Endometrial microvascular endothelial cells (primary cell): Measurements from ENCODE around the gene PTDSS2. TPM values are rescaled to one million over a fixed set of nuclear protein-coding genes. Genes with fewer than 3 reads are reported as not detected.
"Not testable (repeated sequence)": the region's sequence is repeated elsewhere in the genome, so short reads cannot be mapped to it uniquely, and the experiment has no call there.

Experiments used
- in situ Hi-C: cut with HindIII; loops from 2 replicates; pipeline ENCODE4 v1.10.0; 2017; ENCODE audit warnings: low sequenced_read_pairs, low pct_unique_long_range_greater_than_20kb; ENCODE audit errors: inconsistent ontology term
- total RNA-seq: library from RNA; depleted of rRNA; stranded (reverse); fragments of >200 nt; gene quantifications from one replicate; pipeline ENCODE4 v1.2.3, GENCODE V29; 2015; ENCODE audit errors: inconsistent ontology term

Gene PTDSS2
- total RNA-seq, 1 donor from 2014 or later, result 43.1 TPM

- in situ Hi-C loops, result no loop called here
These were observed 37.4 kb upstream of the PTDSS2 start for GRCh38 chr11:412641-413119.

DNA sequence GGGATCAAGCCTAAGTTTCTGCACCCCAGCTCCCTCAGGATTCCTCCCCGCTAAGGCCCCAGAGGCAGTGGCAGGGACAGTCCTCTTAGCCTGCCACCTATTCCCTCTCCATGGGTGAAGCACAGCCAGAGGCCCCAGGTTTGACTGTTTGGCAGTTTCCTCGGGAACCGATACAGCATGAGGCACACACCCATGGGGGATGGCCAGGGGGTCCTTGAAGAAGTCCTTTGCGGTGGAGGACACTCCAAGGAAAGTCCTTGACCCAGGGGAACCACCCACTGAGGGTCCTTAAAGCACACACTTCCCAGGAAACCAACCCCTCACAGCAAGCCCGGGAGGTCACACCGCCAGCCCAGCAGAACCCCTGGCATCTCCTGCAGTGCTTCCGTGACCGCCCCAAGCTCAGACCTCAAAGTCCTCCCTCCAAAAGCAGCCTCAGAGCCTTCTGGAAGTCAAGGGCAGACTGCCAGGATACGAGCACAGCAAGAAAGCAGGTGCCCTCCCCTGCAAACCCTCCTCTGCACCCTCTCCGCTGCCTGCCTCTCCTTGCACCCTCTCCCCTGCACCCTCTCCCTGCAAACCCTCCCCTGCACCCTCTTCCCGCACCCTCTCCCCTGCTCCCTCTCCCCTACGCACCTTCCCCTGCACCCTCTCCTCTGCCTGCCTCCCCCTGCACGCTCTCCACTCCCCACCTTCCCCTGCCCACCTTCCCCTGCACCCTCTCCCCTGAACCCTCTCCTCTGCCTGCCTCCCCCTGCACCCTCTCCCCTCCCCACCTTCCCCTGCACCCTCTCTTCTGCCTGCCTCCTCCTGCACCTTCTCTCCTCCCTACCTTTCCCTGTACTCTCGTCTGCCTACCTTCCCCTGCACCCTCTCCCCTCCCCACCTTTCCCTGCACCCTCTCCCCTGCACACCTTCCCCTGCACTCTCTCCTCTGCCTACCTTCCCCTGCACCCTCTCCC is 36.7 kb upstream of the PTDSS2 start:
- in situ Hi-C loops, result no loop called here

DNA sequence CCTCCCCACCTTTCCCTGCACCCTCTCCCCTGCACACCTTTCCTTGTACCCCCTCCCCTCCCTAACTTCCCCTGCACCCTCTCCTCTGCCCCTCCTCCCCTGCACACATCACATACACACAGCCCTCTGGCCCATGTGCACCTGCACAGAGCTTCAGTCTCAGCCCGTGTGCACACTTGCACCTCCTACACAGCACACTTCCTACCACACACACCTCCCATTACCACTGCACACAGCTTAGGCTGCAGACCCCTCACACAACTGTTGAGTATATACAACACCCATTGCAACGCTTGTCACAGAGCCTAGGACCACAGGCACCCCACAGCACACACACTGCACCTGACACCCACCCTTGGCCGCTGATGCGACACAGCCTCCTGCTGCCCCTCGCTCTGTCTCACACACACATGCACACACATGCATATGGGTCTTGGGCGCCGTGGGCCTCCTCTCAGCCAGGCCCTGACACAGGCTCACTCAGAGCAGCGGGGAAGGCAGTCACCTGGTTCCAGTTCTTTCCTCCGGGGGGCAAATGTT is 35.7 kb upstream of the PTDSS2 start:
- in situ Hi-C loops, result no loop called here

GRCh38 chr11:415640-416041 is 34.4 kb upstream of the PTDSS2 start:
- in situ Hi-C loops, result no loop called here

- in situ Hi-C loops, result no loop called here
These were observed 33.9 kb upstream of the PTDSS2 start for GRCh38 chr11:416051-416756.

- in situ Hi-C loops, result no loop called here
These were observed 33.1 kb upstream of the PTDSS2 start for GRCh38 chr11:416757-417621.

- in situ Hi-C loops, result no loop called here
These were observed 32.3 kb upstream of the PTDSS2 start for GRCh38 chr11:417652-418342.

- in situ Hi-C loops, result no loop called here
These were observed 31.5 kb upstream of the PTDSS2 start for GRCh38 chr11:418343-419247.

GRCh38 chr11:419248-420005 is 30.7 kb upstream of the PTDSS2 start:
- in situ Hi-C loops, result no loop called here

- in situ Hi-C loops, result no loop called here
These were observed 29.8 kb upstream of the PTDSS2 start for GRCh38 chr11:420054-420910.

GRCh38 chr11:420911-421321 is 29.2 kb upstream of the PTDSS2 start:
- in situ Hi-C loops, result no loop called here

- in situ Hi-C loops, result no loop called here
These were observed 27.8 kb upstream of the PTDSS2 start for GRCh38 chr11:422249-422656.

GRCh38 chr11:424232-424631 is 25.8 kb upstream of the PTDSS2 start:
- in situ Hi-C loops, result no loop called here

DNA sequence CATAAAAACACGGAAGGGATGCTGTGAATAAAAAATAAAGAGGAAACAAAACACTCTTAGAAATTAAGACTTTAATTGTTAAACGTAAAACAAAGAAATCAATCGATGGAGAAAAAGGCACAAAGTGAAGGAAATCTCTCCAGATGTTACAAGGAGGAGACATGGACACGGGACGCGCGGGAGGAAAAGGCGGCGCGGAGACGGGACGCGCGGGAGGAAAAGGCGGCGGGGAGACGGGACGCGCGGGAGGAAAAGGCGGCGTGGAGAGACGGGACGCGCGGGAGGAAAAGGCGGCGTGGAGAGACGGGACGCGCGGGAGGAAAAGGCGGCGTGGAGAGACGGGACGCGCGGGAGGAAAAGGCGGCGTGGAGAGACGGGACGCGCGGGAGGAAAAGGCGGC is 25.3 kb upstream of the PTDSS2 start:
- in situ Hi-C loops, result not testable (repeated sequence)

DNA sequence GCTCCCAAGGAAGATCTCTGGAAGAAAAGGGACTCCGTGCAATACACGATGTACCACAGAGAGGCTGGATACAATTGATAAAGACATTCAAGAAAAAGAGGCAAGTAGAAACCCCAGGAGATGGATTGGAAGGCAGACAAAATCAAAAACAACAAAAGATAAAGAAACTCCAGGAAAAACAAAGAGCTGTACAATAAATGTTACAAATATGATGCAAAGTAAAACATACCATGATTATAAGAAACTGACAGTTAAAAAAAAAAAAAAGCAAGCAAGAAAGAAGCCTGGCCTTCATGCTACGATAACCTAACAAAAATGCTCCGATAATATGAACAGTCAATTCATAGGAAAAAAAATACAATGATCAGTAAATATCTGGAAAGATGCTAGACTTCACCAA is 24.8 kb upstream of the PTDSS2 start:
- in situ Hi-C loops, result no loop called here

- in situ Hi-C loops, result no loop called here
These were observed 23.2 kb upstream of the PTDSS2 start for GRCh38 chr11:426851-427250.
